ENCODE data around the gene SLC25A36. TPM values are rescaled to one million over a fixed set of nuclear protein-coding genes. Genes with fewer than 3 reads are reported as not detected.
A peak's percentile ranks its signal among the peaks of the same experiment; 100 is the strongest.

The SLC25A36 gene
- total RNA-seq, 2 donors from 2014 or later = 82.6 to 101 TPM

GRCh38 chr3:140931016-140931454 is 10.6 kb upstream of the SLC25A36 start:
- TF ChIP-seq CTCF (conservative IDR thresholded peaks at IDR 0.05) = no peak
- no peaks in the 10 kb centered on the region for H3K9me3 ChIP-seq (ENCODE audit: control insufficient read depth, low read length)
- peak overlapping the region; percentile 73 for H3K4me3 ChIP-seq (ENCODE audit: low read length)

GRCh38 chr3:140931801-140932200 is 9.8 kb upstream of the SLC25A36 start:
- Mint-ChIP-seq H3K4me1 (no peaks in the 10 kb centered on the region), H3K36me3 (ENCODE audit: low read depth) (no peaks in the 10 kb centered on the region), H3K4me3 (no peak overlapping the region), H3K9me3 (peaks cover 3% of the 10 kb centered on the region), H3K27me3 (ENCODE audit: insufficient read depth) (peaks cover 6% of the 10 kb centered on the region), H3K27ac (no peak overlapping the region)
- Histone ChIP-seq H3K27me3 (ENCODE audit: control insufficient read depth, insufficient read depth, low read length, poor library complexity, severe bottlenecking) (no peaks in the 10 kb centered on the region), H3K9me3 (ENCODE audit: control insufficient read depth, low read length) (no peaks in the 10 kb centered on the region), H3K27ac (ENCODE audit: low read depth, low read length) (no peak overlapping the region), H3K36me3 (ENCODE audit: control insufficient read depth, insufficient read depth, low read length) (no peaks in the 10 kb centered on the region), H3K9ac (ENCODE audit: extremely low read depth, low read length, poor library complexity, severe bottlenecking) (no peak overlapping the region), H3K4me1 (ENCODE audit: control insufficient read depth, insufficient read depth, low read length) (no peaks in the 10 kb centered on the region), H3K4me3 (ENCODE audit: low read length) (no peak overlapping the region)
- no peak for DNase-seq
- no peak for TF ChIP-seq CTCF (conservative IDR thresholded peaks at IDR 0.05)

More at GRCh38 chr3:140931016-140931454, 10.6 kb upstream of the SLC25A36 start:
- H3K27ac Mint-ChIP-seq = peak overlapping the region; percentile 89
- H3K4me1 ChIP-seq (ENCODE audit: control insufficient read depth, insufficient read depth, low read length) = no peaks in the 10 kb centered on the region
- no peaks in the 10 kb centered on the region for H3K4me1 Mint-ChIP-seq
- WGBS, 2 experiments (ENCODE audit: insufficient coverage in 1 of 2, insufficient read length in 1 of 2) = 10 to 16% methylated on average over 2 to 12 of the region's 12 CpGs
- H3K36me3 ChIP-seq (ENCODE audit: control insufficient read depth, insufficient read depth, low read length) = no peaks in the 10 kb centered on the region
- peaks cover 3% of the 10 kb centered on the region for H3K9me3 Mint-ChIP-seq
- no peak overlapping the region for H3K9ac ChIP-seq (ENCODE audit: extremely low read depth, low read length, poor library complexity, severe bottlenecking)
- peaks cover 4% of the 10 kb centered on the region for H3K27me3 Mint-ChIP-seq (ENCODE audit: insufficient read depth)
- no peaks in the 10 kb centered on the region for H3K27me3 ChIP-seq (ENCODE audit: control insufficient read depth, insufficient read depth, low read length, poor library complexity, severe bottlenecking)
- no peaks in the 10 kb centered on the region for H3K36me3 Mint-ChIP-seq (ENCODE audit: low read depth)
- DNase-seq = peak; percentile 80
- H3K4me3 Mint-ChIP-seq = peak overlapping the region; percentile 67
- H3K27ac ChIP-seq (ENCODE audit: low read depth, low read length) = no peak overlapping the region

GRCh38 chr3:140933109-140933508 is 8.5 kb upstream of the SLC25A36 start:
- Histone ChIP-seq H3K4me1 (ENCODE audit: control insufficient read depth, insufficient read depth, low read length) (no peaks in the 10 kb centered on the region), H3K36me3 (ENCODE audit: control insufficient read depth, insufficient read depth, low read length) (no peaks in the 10 kb centered on the region), H3K9ac (ENCODE audit: extremely low read depth, low read length, poor library complexity, severe bottlenecking) (no peak overlapping the region), H3K4me3 (ENCODE audit: low read length) (no peak overlapping the region), H3K9me3 (ENCODE audit: control insufficient read depth, low read length) (no peaks in the 10 kb centered on the region), H3K27me3 (ENCODE audit: control insufficient read depth, insufficient read depth, low read length, poor library complexity, severe bottlenecking) (no peaks in the 10 kb centered on the region), H3K27ac (ENCODE audit: low read depth, low read length) (no peak overlapping the region)
- DNase-seq = no peak
- TF ChIP-seq CTCF (conservative IDR thresholded peaks at IDR 0.05) = no peak
- Mint-ChIP-seq H3K27me3 (ENCODE audit: insufficient read depth) (peaks cover 10% of the 10 kb centered on the region), H3K4me1 (no peaks in the 10 kb centered on the region), H3K9me3 (peaks cover 5% of the 10 kb centered on the region), H3K36me3 (ENCODE audit: low read depth) (no peaks in the 10 kb centered on the region), H3K4me3 (no peak overlapping the region), H3K27ac (no peak overlapping the region)
- 86 to 100% methylated on average over 3 to 7 of the region's 7 CpGs for WGBS, 2 experiments (ENCODE audit: insufficient coverage in 1 of 2, insufficient read length in 1 of 2)
